Measurements from ENCODE around the gene ALOX5AP. TPM values are rescaled to one million over a fixed set of nuclear protein-coding genes. Genes with fewer than 3 reads are reported as not detected.
A peak's percentile ranks its signal among the peaks of the same experiment; 100 is the strongest.

ALOX5AP gene
- total RNA-seq, 1 experiment from 2014 or later = not detected

GRCh38 chr13:30718661-30719524, 16.4 kb upstream of the ALOX5AP start:
- no TSS peak for BruUV-seq (replicated peaks)
- no peak overlapping the region for H2AFZ ChIP-seq (ENCODE audit: low read length)
- H3K27ac ChIP-seq (ENCODE audit: low read length) = peak overlapping the region; percentile 68

GRCh38 chr13:30719525-30719914, 15.8 kb upstream of the ALOX5AP start:
- intact Hi-C loops (cut with micrococcal nuclease) = loop anchor here (1.0 to 2.0 kb wide), 2 partner anchors 21 to 73 kb away; no protein-coding TSS in a partner anchor

More at GRCh38 chr13:30718661-30719524, 16.4 kb upstream of the ALOX5AP start:
- Histone ChIP-seq H3K9me2 (replicated peaks; ENCODE audit: low read length) (no peaks in the 10 kb centered on the region), H3K27me3 (ENCODE audit: low read length) (no peaks in the 10 kb centered on the region), H3K4me3 (ENCODE audit: low read length) (peak overlapping the region; percentile 12; the same call in 1 of the 2 replicates), H3K79me2 (ENCODE audit: low read length) (no peaks in the 10 kb centered on the region), H3K4me1 (ENCODE audit: insufficient read depth, low read length) (peaks cover 48% of the 10 kb centered on the region), H3K9ac (ENCODE audit: low read length) (no peak overlapping the region), H3F3A (ENCODE audit: low read length, unreplicated experiment) (peaks cover 3% of the 10 kb centered on the region), H3K36me3 (ENCODE audit: low read depth, low read length) (no peaks in the 10 kb centered on the region), H4K20me1 (ENCODE audit: low read length) (no peaks in the 10 kb centered on the region), H3K9me3 (ENCODE audit: low read length) (no peaks in the 10 kb centered on the region), H3K4me2 (ENCODE audit: low read length) (peak overlapping the region; percentile 67)
- POLR2A ChIA-PET (ENCODE audit: unreplicated experiment) = interaction anchor here (0.5 kb wide), 1 partner anchor 474 kb away, joined by 5 read pairs; no protein-coding TSS in a partner anchor
- TF ChIP-seq EZH2 (IDR thresholded peaks at IDR 0.05; ENCODE audit: low read length, unreplicated experiment) (no peak), EZH2phosphoT487 (IDR thresholded peaks at IDR 0.05; ENCODE audit: borderline replicate concordance, low read length) (no peak), CTCF (conservative IDR thresholded peaks at IDR 0.05; ENCODE audit: low read depth, low read length) (no peak)
- CTCF ChIA-PET = no interaction called here
- peak; percentile 82 for ATAC-seq
- peak; percentile 91 for DNase-seq
- intact Hi-C loops (cut with micrococcal nuclease) = loop anchor here (1.0 to 2.0 kb wide), 2 partner anchors 21 to 74 kb away; no protein-coding TSS in a partner anchor

More at GRCh38 chr13:30719525-30719914, 15.8 kb upstream of the ALOX5AP start:
- DNase-seq (peak; percentile 27), ATAC-seq (peak; percentile 3; the same call in 1 of the 2 replicates)
- peak overlapping the region; percentile 68 for H3K27ac ChIP-seq (ENCODE audit: low read length)
- H3K79me2 ChIP-seq (ENCODE audit: low read length) = no peaks in the 10 kb centered on the region
- peaks cover 48% of the 10 kb centered on the region for H3K4me1 ChIP-seq (ENCODE audit: insufficient read depth, low read length)
- no peaks in the 10 kb centered on the region for H4K20me1 ChIP-seq (ENCODE audit: low read length)
- no peak overlapping the region for H3K4me3 ChIP-seq (ENCODE audit: low read length)
- H3K9ac ChIP-seq (ENCODE audit: low read length) = no peak overlapping the region
- H3F3A ChIP-seq (ENCODE audit: low read length, unreplicated experiment) = peaks cover 3% of the 10 kb centered on the region
- no peaks in the 10 kb centered on the region for H3K36me3 ChIP-seq (ENCODE audit: low read depth, low read length)
- TF ChIP-seq EZH2 (IDR thresholded peaks at IDR 0.05; ENCODE audit: low read length, unreplicated experiment) (no peak), EZH2phosphoT487 (IDR thresholded peaks at IDR 0.05; ENCODE audit: borderline replicate concordance, low read length) (no peak), CTCF (conservative IDR thresholded peaks at IDR 0.05; ENCODE audit: low read depth, low read length) (no peak)
- no peaks in the 10 kb centered on the region for H3K9me2 ChIP-seq (replicated peaks; ENCODE audit: low read length)
- no peak overlapping the region for H2AFZ ChIP-seq (ENCODE audit: low read length)
- H3K9me3 ChIP-seq (ENCODE audit: low read length) = no peaks in the 10 kb centered on the region
- H3K4me2 ChIP-seq (ENCODE audit: low read length) = peak overlapping the region; percentile 67
- BruUV-seq (replicated peaks) = no TSS peak
- ChIA-PET POLR2A (ENCODE audit: unreplicated experiment) (no interaction called here), CTCF (no interaction called here)
- no peaks in the 10 kb centered on the region for H3K27me3 ChIP-seq (ENCODE audit: low read length)

All from PC-3 (cell line).